Stimulated activated CD8-positive, alpha-beta memory T cell treated with anti-CD3 and anti-CD28 coated beads, Interleukin-7, amount 100 ng/mL, for 48 hours (primary cell): Measurements from ENCODE around the gene VTCN1.
A peak's percentile ranks its signal among the peaks of the same experiment; 100 is the strongest.
"Not testable (repeated sequence)": the region's sequence is repeated elsewhere in the genome, so short reads cannot be mapped to it uniquely, and the experiment has no call there.

Source experiments
- DNase-seq, 2 donors: peaks; one replicate each; pipeline ENCODE4 v3.0.0-alpha.2; 2020; ENCODE audit warnings: low read depth in 1 of 2; ENCODE audit errors: extremely low read depth in 1 of 2

The VTCN1 gene

GRCh38 chr1:117101858-117102257, 108.9 kb downstream of the VTCN1 start:
- not testable (repeated sequence) for DNase-seq

- no peak for DNase-seq
Observed at GRCh38 chr1:117101334-117101733, 109.4 kb downstream of the VTCN1 start.

- DNase-seq, result no peak
Observed at GRCh38 chr1:117098287-117098890, 112.3 kb downstream of the VTCN1 start.

GRCh38 chr1:117097443-117097842, 113.3 kb downstream of the VTCN1 start:
- DNase-seq, result no peak

- no peak for DNase-seq
Observed at GRCh38 chr1:117096951-117097408, 113.7 kb downstream of the VTCN1 start.

GRCh38 chr1:117094841-117095604, 115.7 kb downstream of the VTCN1 start:
- no peak for DNase-seq

GRCh38 chr1:117093870-117094621, 116.7 kb downstream of the VTCN1 start:
- DNase-seq, result peak in 1 of 2 donors; percentile 11
